Transverse colon (tissue), 4 donors: ENCODE data around the gene ZNF222.

ENCODE experiments used
- EP300 ChIP-seq: sonication (generic); formaldehyde crosslinking; IDR thresholded peaks from one replicate; pipeline ENCODE4 v1.6.1; 2017; ENCODE audit warnings: antibody characterized with exemption, low read depth
- POLR2A ChIP-seq: fragments of 450-650 bp; IDR thresholded peaks from one replicate; pipeline ENCODE4 v1.6.1; 2016; ENCODE audit warnings: antibody characterized with exemption, mild to moderate bottlenecking, moderate library complexity
- POLR2AphosphoS5 ChIP-seq, 3 donors: sonication (generic); formaldehyde crosslinking; IDR thresholded peaks; one replicate each; pipeline ENCODE4 v1.6.1; 2016; ENCODE audit warnings: antibody characterized with exemption in 3 of 3
- TF ChIP-seq, protein P1 (sequence below), 5 experiments: fragments of 200-600 bp in 3 of 5; fragments of 450-650 bp in 2 of 5; sonication (generic) in 3 of 5; IDR thresholded peaks; 1 replicate in 2 of 5; 2 replicates in 3 of 5; pipeline ENCODE4 v1.5.1; 2016 to 2017; ENCODE audit warnings: antibody characterized with exemption in 5 of 5, inconsistent platforms in 3 of 5, mild to moderate bottlenecking in 2 of 5, moderate library complexity in 1 of 5

DNA sequence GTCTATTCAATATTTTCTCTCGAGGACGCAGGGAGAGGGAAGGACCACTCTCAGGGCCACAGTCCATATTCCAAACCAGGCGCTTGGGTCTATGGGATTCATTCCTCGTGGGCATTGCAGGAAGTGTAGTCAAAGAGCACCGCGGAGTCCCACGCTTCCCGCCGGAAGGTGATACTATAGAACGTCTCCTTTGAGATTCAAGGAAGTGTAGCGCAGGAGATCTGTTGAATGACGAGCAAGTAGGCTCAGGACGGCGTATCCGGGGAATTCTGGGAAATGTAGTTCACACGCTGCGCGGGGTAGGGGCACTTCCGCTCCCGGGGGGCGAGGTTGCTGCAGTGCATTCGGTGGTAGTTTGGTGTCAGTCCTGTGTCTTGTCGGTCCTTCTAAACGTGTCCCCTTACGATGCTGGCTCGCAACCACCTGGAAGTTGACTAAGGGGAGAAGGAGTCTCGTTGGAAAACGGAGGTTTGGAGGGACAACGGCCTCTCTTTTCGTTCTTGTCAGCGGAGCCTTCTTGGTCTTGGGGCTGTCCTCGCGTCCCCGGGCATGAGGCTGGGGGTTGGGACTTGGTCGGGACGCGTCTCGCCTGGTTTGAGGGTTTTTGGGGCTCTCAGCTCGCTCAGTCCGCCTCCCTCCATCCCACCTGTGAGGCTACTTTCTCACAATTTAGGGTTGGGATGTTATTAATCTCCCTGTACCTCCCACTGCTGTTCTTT lies 46.8 kb downstream of the ZNF222 start, which contains the start of gene ZNF284:
- TF ChIP-seq, protein P1, sequence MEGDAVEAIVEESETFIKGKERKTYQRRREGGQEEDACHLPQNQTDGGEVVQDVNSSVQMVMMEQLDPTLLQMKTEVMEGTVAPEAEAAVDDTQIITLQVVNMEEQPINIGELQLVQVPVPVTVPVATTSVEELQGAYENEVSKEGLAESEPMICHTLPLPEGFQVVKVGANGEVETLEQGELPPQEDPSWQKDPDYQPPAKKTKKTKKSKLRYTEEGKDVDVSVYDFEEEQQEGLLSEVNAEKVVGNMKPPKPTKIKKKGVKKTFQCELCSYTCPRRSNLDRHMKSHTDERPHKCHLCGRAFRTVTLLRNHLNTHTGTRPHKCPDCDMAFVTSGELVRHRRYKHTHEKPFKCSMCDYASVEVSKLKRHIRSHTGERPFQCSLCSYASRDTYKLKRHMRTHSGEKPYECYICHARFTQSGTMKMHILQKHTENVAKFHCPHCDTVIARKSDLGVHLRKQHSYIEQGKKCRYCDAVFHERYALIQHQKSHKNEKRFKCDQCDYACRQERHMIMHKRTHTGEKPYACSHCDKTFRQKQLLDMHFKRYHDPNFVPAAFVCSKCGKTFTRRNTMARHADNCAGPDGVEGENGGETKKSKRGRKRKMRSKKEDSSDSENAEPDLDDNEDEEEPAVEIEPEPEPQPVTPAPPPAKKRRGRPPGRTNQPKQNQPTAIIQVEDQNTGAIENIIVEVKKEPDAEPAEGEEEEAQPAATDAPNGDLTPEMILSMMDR (IDR thresholded peaks at IDR 0.05), result no peak
- TF ChIP-seq EP300, result no peak
- peak; percentile 25 for TF ChIP-seq POLR2A
- TF ChIP-seq POLR2AphosphoS5 (IDR thresholded peaks at IDR 0.05), result peak; percentile 29 to 75 (median 66)
